GM12801 (cell line): ENCODE results near the gene CDH20.

Source experiments
- CTCF ChIP-seq: IDR thresholded peaks from one replicate; pipeline ENCODE4 v1.5.1; 2011; ENCODE audit warnings: control low read depth; ENCODE audit not compliant: insufficient read length; ENCODE audit errors: extremely low read depth

The CDH20 gene

GRCh38 chr18:61333746-61334490 is 688 bp downstream of the CDH20 start:
- no peak for TF ChIP-seq CTCF

GRCh38 chr18:61334491-61334850 is 1.2 kb downstream of the CDH20 start:
- TF ChIP-seq CTCF: no peak

- no peak for TF ChIP-seq CTCF
These were observed 1.9 kb downstream of the CDH20 start for GRCh38 chr18:61334951-61335683.

- no peak for TF ChIP-seq CTCF
These were observed 2.7 kb downstream of the CDH20 start for GRCh38 chr18:61335684-61336555.

GRCh38 chr18:61336766-61337165 is 3.5 kb downstream of the CDH20 start:
- TF ChIP-seq CTCF: no peak

- TF ChIP-seq CTCF: no peak
These were observed 4.3 kb downstream of the CDH20 start for GRCh38 chr18:61337527-61337926.

GRCh38 chr18:61340148-61340547 is 6.9 kb downstream of the CDH20 start:
- TF ChIP-seq CTCF: no peak
